ENCODE measurements around the gene CORT.
"Not testable (repeated sequence)": the region's sequence is repeated elsewhere in the genome, so short reads cannot be mapped to it uniquely, and the experiment has no call there.

Gene CORT

GRCh38 chr1:10449751-10450150, at the start of gene CORT:
Gene CORT, plus strand, starts transcription at chr1:10450031. Its CDS starts 193 bp downstream, at chr1:10450224.
- no peak for DNase-seq (ENCODE audit: low read depth)

GRCh38 chr1:10401281-10401680, 48.5 kb upstream of the CORT start:
- no peak for DNase-seq (ENCODE audit: low read depth)

- DNase-seq (ENCODE audit: low read depth): no peak
Observed at GRCh38 chr1:10402729-10403274, 47.0 kb upstream of the CORT start.

GRCh38 chr1:10407201-10407600, 42.6 kb upstream of the CORT start:
- no peak for DNase-seq (ENCODE audit: low read depth)

- no peak for DNase-seq (ENCODE audit: low read depth)
Observed at GRCh38 chr1:10415211-10415930, 34.5 kb upstream of the CORT start.

GRCh38 chr1:10415967-10416366, 33.9 kb upstream of the CORT start:
- not testable (repeated sequence) for DNase-seq (ENCODE audit: low read depth)

GRCh38 chr1:10418741-10419140, 31.1 kb upstream of the CORT start:
- DNase-seq (ENCODE audit: low read depth): not testable (repeated sequence)

- DNase-seq (ENCODE audit: low read depth): no peak
Observed at GRCh38 chr1:10419351-10419750, 30.5 kb upstream of the CORT start.

- DNase-seq (ENCODE audit: low read depth): no peak
Observed at GRCh38 chr1:10421637-10422036, 28.2 kb upstream of the CORT start.

GRCh38 chr1:10424034-10424433, 25.8 kb upstream of the CORT start:
- no peak for DNase-seq (ENCODE audit: low read depth)

GRCh38 chr1:10424651-10425050, 25.2 kb upstream of the CORT start:
- no peak for DNase-seq (ENCODE audit: low read depth)

- DNase-seq (ENCODE audit: low read depth): not testable (repeated sequence)
Observed at GRCh38 chr1:10425826-10426534, 23.9 kb upstream of the CORT start.

GRCh38 chr1:10426535-10426848, 23.3 kb upstream of the CORT start:
- DNase-seq (ENCODE audit: low read depth): not testable (repeated sequence)

GRCh38 chr1:10428984-10429383, 20.8 kb upstream of the CORT start:
- DNase-seq (ENCODE audit: low read depth): no peak

GRCh38 chr1:10429868-10430215, 20.0 kb upstream of the CORT start:
- DNase-seq (ENCODE audit: low read depth): no peak

- DNase-seq (ENCODE audit: low read depth): peak; percentile 91
Observed at GRCh38 chr1:10430216-10431069, 19.4 kb upstream of the CORT start, which contains the start of gene CENPS. Gene CENPS, plus strand, starts transcription at chr1:10430433. Its CDS starts 85 bp downstream, at chr1:10430518.

- no peak for DNase-seq (ENCODE audit: low read depth)
Observed at GRCh38 chr1:10431070-10431730, 18.6 kb upstream of the CORT start.

GRCh38 chr1:10432910-10433700, 16.7 kb upstream of the CORT start:
- DNase-seq (ENCODE audit: low read depth): no peak

GRCh38 chr1:10433790-10434189, 16.0 kb upstream of the CORT start:
- no peak for DNase-seq (ENCODE audit: low read depth)

- DNase-seq (ENCODE audit: low read depth): no peak
Observed at GRCh38 chr1:10434590-10434989, 15.2 kb upstream of the CORT start.

- no peak for DNase-seq (ENCODE audit: low read depth)
Observed at GRCh38 chr1:10437052-10437451, 12.8 kb upstream of the CORT start.

Measured in activated T-helper 9 cell treated with anti-CD3 and anti-CD28 coated beads, Interleukin-2, amount 50 U/mL, for 16 hours (primary cell).